ENCODE measurements around the gene COL12A1.

- TF ChIP-seq POLR2A (IDR thresholded peaks at IDR 0.05) (no peak), CTCF (IDR thresholded peaks at IDR 0.05) (no peak)
Observed at GRCh38 chr6:75096966-75097365, 108.9 kb downstream of the COL12A1 start.
